Activated gamma-delta T cell (primary cell): ENCODE results near the gene POU6F1.

ENCODE experiments used
- DNase-seq: peaks from one replicate; lab custom pipeline; 2025; lab: John Stamatoyannopoulos, UW

Gene POU6F1

DNA sequence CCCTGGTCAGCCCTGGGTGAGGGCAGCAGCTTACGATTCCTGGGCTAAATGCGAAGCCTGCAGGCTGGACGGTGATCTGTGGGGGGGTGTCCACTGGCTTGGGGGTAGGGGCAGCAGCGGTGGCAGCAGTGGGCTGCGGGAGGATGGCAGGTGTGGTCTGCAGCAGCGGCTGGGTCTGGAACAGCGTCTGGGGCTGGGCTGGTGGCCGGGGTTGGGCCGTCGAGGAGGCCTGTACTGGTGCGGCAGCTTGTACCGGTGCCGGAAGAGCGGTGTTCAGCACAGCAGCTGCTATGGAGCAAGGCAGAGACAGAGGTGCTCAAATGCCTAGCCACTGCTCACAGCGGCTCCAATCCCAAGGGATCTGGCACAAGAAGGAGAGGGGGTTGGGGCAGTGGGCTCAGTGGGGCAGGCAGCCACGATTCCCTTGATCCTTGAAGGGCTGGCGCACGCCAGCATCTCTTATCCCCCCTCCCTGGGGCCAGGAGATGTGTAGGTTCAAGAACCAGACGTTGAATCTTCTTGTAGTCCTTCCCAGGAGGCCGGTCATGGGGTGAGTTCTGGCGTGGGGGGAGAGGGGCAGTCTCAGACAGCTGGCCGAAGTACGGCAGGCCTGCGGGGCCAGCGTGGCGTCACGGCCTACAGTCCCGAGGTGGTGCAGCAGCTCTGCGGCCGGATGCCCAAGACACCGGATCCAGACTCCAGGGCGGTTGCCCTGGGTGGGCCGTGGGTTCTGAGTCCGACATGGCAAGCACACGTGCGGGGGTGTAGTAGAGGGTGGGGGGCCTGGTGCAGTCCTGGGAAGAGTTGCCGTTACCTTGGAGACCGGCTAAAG is 19.9 kb downstream of the POU6F1 start:
- DNase-seq, result no peak

DNA sequence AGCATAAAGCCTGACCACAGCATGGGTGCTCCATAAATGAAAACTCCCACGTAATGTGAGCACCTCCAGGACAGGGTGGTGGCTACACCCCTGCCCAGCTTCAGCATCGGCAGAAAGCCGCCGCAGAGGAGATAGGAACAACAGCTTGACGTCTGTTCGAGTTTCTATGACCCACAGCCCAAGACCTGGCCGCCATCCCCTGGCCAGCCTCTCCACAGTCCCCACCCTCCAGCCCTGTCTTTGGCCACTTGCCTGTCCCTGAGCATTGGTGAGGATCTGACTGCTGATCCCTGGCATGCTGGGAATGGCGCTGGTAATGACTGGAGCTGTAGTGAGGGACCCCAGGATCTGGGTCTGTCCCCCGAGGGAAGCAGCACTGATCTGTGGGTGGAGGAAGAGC is 21.3 kb downstream of the POU6F1 start:
- no peak for DNase-seq

DNA sequence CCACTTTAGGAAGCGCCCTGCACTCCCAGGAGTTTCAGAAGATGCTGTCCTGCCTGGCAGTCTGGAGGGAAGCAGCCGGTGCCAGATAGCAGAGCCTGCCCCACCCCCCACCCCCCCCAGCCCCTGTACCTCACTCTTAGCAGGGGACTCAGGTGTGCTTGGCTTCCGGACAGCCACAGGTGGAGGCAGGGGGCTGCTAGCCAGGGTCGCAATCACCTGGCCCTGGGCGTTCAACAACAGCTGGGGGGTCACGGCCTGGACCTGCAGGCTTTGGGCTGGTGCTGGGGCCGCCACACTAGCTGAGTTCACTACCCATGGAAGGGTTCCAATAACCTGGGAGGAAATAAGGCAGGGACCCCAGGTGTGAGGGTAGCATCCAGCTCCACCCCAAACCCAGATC is 22.0 kb downstream of the POU6F1 start:
- no peak for DNase-seq

DNA sequence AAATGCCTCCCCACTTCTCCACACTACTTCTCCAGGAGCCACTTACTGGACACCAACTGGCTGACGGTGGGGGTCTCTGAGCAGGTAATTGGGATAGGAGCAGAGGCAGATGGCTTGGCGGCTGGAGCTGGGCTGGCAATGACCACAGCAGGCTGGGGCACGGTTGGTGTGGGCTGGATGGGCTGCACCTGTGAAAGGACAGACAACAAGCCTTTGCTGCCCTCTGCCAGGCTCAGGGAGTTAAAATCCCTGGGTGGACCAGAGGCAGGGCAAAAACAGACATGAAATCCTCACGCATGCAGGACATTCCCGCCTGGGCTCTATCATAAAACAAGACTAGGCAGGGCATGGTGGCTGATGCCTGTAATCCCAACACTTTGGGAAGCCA is 25.6 kb downstream of the POU6F1 start:
- DNase-seq, result no peak

DNA sequence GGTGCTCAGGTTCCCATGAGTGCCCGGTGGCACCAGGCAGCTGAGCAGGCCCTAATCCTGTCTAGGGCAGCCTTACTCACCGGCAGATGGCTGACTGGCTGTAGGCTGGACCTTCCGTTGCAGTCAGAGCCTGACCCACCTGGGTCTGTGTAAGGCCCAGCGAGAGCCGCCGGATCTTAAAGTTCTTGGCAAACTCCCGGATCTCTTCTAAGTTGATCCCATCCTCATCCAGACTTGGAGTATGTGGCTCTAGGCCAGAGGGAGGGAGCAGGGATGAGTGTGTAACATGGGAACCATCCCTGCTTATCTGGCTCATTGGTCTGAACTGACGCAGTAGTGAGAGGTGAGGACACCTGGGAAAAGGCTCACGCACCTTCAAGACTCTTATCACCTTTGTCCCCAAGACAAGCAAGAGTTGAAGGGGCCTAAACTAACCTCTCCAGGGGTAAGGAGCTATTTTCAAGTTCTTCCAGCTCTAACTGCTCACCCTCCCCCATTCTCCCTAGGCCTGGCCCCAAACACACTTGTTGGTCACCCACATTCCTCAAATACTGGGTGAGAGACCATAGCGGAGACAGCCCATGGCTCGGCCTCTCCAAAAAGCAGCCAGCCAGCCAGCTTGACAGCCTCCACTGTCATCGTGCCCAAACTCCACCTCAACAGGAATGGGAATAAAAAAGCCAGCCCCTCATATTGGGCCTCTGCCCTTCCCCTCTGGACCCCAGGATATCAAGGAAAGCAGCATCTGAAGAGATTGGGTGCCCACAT is 26.2 kb downstream of the POU6F1 start:
- no peak for DNase-seq

DNA sequence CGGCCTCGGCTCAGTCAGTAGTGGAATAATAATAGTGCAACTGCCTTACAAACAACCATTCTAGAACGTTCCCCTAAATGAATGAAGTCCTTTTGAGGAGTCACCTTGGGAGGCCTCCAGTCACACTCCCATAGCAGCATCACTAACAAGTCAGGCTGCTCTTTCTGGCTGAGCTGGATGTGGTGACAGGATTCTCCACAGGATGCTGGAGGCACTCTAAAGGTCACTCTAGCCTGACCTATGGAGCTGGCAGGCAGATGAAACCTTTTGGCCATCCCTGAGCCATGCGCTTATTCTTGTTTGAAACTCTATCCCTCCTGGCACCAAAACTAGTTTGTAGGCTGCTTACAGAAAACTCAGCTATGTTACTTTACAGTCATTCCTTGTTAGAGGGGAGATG is 27.0 kb downstream of the POU6F1 start:
- DNase-seq, result no peak

DNA sequence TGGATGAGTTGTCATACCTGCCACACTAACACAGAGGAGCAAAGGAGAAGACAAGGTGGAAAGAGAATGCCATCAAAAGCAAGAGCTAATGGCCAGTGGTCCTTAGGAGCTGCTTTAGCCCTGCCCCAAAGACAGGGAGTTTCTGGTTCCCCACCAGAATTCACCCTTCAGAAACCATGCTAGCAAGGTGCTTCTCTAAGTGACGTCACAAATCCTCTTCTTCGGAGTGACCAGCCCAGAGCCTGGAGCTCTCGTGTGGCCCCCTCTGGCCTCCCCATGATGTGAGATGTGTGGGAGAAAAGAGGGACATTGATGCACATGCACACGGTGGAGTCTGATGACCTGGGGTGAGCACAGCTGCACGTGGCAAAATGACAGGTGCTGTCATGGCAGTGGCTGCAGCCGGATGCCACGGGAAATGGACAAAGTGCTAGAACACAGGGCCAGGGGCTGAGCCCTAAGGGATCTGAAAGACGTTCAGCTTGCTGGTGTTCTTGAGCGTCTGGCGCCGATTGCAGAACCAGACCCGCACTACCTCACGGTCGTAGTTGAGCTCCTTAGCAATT is 28.0 kb downstream of the POU6F1 start:
- DNase-seq, result no peak

DNA sequence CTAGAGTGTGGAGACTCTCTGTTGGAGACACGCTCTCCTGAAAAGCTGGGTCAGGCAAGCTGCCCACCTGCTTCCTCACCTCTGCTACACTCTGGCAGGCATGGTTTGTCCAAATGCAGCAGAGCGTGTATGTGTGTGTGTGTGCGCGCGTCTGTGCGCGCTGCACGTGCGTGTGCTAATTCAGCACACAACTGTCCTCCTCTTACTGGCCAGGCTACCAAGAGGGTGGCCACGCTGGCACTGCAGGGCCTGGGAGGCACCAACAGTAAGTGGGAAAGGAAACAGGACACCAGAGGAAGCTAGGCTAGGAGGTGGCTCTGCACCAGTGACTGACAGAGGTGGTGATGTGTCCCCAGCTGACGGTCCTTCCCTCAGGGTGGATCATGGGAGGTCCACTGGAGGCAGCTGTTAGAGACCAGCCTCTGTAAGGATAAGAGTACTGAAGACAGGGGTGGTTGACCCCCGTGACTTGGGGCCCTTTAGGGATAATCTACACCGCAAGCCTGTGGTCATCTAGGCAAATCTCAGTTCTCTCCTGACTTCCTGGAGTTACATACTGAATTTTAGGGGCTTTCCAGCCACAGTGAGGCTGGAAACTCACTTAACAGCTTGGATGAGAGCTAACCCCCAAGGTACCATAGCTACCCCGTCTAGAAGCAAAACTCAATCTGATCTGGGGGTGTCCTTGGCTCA is 29.4 kb downstream of the POU6F1 start:
- DNase-seq, result no peak

DNA sequence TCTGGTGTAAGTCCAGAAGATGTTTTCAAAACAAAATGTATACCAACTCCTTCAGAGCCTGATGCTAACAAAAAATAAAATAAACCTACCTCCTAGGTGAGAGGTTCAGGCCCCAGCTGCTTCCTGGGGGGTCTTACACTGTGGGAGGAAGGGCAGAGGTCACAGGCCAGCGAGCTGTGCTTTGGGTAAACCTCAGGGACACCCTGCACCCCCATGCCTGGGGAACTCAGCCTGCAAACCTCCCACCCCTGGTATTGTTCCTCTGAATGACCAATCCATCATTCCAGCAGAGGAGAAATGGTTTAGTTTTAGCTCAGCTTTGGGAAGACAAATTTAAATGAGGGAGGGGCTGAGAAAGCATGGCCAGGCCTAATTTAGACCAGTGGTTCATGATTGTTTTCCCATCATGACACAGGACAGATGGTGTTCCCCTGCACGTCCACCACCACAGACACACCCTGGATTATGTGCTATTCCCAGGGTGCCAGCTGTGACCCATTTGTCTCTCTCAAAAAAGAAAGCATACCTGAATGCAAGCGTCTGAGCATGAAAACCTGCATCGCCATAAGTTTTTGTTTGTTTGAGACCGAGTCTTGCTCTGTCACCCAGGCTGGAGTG is 30.4 kb downstream of the POU6F1 start:
- no peak for DNase-seq

DNA sequence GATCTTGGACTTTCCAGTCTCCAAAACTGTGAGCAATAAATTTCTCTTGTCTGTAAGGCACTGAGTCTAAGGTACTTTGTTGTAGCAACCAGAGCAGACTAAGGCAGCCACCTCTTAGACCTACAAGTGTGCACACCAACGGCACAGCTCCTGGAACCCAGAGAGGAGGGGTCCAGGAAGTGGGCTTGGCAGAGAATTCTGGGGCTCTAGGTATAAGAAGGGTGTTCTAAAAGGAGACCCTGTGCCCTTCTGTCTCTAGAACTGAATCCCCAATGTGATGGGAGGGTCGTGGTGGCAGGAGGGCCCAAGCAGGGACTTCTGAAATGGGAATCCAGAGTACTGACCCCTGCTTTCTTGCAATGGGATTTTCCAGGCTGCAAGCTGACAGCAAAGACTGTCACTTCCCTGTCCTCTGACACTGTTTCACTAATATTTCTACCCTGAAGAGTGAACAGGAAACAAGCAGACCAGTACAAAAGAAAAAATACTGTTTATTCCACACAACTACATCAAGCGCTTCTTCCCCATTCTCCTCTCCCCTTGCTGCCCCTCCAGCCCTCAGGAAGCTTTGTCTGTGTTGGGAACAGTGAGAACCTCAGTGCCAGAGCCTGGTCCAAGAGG is 31.3 kb downstream of the POU6F1 start:
- no peak for DNase-seq

DNA sequence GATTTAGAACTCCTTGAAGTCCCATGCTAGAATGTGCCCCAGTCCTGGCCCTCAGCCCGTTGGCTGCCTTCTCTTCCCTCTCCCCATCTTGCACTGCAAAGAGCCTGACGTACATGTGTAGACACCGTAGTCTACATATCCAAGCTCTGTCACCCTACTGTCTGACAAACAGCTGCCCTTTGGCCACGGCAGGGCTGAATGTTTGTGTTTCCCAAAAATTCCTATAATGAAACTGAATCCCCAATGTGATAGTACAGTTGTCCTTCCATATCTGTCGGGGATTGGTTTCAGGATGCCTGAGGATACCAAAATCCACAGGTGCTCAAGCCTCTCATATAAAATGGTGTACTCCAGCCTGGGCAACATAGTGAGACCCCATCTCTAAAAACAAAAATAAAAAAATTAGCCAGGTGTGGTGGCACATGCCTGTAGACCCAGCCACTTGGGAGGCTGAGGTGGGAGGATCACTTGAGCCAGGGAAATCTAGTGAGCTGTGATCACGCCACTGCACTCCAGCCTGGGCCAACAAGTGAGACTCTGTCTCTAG is 32.6 kb downstream of the POU6F1 start:
- no peak for DNase-seq

DNA sequence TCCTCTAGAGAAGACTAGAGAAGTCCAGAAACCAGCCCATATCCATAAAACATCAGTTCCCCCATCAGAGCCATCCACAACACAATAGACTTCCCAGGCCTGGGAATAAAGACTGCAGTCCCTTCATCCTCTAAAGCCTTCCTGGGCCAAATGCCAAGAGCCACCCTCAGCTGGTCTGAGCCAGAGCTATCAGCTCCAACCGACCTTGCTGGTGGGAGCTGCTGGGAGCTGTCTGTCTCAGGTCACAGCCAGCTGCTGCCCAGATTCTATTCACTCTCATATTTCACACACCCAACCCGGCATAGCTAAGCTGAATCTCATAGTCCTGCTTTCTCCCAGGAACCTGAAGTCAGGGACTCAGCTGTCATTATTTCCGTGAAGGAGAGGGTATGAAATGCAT is 34.0 kb downstream of the POU6F1 start:
- DNase-seq, result no peak

DNA sequence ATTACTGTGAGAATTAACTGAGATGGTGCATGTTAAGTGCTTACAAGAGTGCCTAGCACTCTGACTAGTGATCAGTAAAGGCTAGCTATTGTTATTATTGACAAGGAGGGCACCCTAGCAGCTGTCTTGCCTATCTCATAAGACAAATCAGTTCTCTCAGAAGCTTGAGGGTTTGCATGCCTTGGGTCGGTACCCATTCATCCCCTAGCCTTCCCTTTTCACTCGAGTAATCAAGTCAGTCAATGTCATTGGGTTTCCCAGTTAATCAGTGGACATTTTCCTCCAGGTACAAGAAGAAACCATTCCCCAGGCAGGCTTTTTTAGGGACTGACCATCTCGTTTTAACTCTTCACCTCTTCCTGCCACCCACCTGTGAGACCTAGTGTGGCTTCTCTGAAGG is 34.5 kb downstream of the POU6F1 start:
- no peak for DNase-seq

DNA sequence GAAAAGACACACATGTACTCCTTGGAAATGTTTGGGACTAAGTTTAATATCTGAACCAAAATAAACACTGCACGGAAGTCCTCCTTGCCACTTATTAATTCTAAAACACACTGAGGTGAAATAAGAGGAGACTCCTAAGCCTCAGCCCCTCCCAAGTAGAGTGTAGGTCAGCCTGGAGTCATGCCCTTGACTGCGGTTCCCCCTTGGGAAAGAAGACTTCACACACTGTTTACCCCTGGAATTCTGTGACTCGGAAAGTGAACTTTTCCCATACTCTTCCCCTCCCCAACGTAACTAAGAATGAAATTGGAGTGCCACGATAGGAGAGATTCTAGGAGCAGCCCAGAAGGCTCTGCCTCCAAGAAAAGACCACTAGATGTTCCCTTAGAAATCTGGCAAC is 36.3 kb downstream of the POU6F1 start:
- no peak for DNase-seq

DNA sequence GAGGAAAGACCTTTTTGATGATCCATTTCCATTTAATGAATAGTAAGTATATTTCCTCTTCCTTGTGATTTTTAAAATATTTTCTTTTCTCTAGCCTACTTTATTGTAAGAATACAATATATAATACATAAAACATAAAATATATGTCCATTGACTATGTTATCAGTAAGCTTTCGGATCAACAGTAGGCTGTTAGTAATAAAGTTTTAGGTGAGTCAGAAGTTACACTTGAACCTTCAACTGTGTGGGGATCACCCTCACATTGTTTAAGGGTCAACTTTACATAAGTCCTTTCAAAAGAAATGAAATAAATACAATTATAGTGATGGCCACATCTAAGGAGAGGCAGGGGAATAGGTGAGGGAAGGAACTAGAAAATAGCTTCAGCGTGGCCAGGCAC is 40.0 kb downstream of the POU6F1 start:
- no peak for DNase-seq

DNA sequence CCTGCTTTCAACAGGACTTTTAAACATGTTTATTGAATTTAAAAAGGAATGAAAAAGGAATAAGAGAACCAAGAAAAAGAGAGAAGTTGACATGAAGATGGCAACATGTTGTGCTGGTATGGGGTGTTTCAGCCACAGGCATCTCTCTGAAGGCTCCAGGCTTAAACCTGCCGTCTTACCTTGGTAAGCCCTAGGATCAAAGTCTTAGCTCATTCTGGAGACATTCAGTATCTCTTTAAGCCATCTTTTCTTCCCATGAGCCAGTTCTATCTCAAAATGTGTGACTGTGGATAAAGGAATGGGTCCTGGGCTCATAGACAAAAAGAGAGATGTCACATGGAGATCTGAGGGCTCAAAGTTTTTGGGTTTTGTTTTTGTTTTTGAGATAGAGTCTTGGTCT is 43.4 kb downstream of the POU6F1 start:
- no peak for DNase-seq

DNA sequence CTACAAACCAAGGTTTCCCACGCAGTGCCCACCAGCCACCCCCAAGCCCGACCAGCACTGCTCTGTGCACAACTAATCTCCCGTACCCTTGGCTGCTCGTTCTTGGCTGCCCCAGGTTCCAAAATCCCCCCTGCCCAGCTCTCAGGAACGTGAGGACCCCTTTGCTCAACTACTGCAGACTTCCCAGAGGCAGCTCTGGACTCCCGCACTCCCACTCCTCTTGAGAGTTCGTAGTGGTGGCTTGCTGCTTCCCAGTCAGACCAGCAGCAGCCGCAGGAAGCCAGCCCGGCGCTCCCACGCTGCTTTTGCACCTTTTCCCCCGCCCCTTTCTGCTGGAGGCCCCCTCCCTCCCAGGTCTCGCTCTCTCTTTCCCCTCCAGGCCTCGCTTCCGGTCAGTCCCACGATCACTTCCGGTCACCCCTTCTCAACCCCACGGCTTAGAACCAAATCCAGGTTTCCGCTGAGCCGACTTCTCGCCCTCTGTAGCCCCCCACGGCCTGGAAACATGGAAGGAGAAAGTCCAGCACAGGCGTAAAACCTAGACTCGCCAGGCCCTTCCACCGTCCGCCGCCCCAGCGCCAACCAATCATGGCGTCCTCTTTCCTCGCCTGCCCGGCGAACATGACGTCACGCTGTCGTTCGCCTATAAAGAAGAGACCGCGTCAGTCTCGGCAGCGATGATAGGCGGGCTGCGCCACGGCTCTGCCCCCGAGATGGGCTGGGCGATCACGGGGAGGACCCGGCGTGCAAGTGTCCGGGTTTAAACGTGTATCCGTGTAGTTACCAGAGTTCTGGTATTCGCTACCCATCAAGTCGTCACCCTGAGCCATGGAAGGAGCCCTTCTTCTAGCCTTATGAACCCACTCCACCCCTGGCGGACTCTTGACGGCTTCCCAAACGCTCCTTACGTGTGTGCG is 45.1 kb downstream of the POU6F1 start, which contains the start of gene TFCP2:
Gene TFCP2 (minus strand): TSS at position 621 of the 917 bp plus-strand sequence. CDS start 713 bp downstream, outside the sequence.
- DNase-seq, result peak; percentile 86

DNA sequence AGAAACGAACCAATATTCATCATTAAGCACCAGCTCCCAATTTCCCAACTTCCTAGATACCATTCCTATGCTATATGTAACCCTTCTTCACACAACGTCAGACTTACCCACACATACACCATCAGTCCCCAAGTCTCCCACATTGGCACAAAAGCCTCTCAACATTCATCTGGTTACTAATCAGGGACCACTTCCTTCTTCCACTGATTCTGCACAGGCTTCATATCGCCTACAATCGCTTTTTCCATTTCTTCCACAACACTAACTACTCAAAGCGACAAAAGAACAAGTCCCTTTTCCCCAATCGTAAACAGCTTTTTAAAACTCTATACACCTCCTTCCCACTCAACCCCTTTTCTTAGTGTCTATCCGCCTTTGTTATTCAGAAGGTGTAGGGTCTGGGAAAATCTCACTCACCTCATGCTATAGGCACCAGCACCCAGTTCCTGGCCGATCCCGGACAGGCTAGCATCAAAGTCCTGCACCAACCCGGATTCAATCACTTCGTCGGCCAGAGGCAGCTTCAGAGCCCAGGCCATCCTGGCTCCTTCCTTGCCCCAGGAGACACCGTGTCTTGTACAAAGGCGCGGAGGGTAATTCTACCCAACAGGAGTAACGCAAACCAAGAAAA is 45.9 kb downstream of the POU6F1 start:
- DNase-seq, result no peak

DNA sequence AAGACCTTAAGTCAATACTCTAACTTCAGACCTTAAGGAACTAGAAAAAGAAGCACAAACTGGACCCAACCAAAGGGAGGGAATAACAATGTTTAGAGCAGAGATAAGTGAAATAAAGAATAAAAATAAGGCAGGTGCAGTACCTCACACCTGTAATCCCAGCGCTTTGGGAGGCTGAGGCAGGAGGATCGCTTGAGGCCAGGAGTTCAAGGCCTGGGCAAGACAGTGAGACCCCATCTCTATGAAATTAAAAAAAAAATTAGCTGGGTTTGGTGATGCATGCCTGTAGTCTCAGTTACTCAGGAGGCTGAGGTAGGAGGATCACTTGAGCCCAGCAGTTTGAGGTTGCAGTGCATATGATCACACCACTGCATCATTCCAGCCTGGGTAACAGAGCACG is 54.1 kb downstream of the POU6F1 start:
- no peak for DNase-seq

DNA sequence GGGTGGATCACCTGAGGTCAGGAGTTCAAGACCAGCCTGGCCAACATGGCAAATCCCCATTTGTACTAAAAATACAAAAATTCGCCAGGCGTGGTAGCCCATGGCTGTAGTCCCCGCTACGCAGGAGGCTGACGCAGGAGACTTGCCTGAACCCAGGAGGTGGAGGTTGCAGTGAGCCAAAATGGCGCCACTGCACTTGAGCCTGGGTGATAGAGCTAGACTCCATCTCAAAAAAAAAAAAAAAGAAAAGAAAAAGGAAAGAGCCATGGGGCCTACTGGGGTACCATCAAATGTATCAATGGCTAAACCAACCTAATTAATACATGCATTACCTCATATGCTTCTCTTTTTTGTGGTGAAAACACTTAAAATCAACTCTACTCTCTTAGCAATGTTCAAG is 55.6 kb downstream of the POU6F1 start:
- no peak for DNase-seq
